ENCODE results near the gene ASIC2. TPM values are rescaled to one million over a fixed set of nuclear protein-coding genes. Genes with fewer than 3 reads are reported as not detected.

The ASIC2 gene
- total and polyA plus RNA-seq, 2 experiments from 2014 or later: not detected

DNA sequence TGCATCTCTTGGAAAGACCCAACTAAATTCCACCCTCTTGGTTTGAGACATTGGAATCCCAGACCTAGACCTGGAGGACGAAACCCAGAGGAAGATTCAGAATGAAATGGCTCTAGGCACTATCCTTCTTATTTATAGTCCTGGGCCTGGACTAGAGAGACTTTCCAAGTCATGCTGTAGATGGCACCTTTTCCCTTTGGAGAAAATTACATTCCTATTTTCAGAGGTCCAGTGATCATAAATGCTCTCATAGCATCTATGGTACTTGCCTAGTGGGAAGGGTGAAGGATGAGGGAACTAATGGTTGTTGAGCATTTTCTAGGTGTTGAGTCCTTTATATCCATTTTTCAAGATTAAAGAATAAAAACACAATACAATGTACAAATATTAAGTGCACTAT lies 264.3 kb downstream of the ASIC2 start:
- TF ChIP-seq, protein P1, sequence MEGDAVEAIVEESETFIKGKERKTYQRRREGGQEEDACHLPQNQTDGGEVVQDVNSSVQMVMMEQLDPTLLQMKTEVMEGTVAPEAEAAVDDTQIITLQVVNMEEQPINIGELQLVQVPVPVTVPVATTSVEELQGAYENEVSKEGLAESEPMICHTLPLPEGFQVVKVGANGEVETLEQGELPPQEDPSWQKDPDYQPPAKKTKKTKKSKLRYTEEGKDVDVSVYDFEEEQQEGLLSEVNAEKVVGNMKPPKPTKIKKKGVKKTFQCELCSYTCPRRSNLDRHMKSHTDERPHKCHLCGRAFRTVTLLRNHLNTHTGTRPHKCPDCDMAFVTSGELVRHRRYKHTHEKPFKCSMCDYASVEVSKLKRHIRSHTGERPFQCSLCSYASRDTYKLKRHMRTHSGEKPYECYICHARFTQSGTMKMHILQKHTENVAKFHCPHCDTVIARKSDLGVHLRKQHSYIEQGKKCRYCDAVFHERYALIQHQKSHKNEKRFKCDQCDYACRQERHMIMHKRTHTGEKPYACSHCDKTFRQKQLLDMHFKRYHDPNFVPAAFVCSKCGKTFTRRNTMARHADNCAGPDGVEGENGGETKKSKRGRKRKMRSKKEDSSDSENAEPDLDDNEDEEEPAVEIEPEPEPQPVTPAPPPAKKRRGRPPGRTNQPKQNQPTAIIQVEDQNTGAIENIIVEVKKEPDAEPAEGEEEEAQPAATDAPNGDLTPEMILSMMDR (IDR thresholded peaks at IDR 0.05; ENCODE audit: low read depth, low read length): no peak
- Histone ChIP-seq H3K27me3 (peaks cover 8% of the 10 kb centered on the region), H3K27ac (no peak overlapping the region), H3K36me3 (no peaks in the 10 kb centered on the region), H3K9me3 (ENCODE audit: low read depth) (no peaks in the 10 kb centered on the region), H3K4me3 (no peak overlapping the region), H3K4me1 (ENCODE audit: low read depth) (no peaks in the 10 kb centered on the region)
- no peak for DNase-seq (ENCODE audit: low read depth in 1 of 2, low spot score in 1 of 2)

DNA sequence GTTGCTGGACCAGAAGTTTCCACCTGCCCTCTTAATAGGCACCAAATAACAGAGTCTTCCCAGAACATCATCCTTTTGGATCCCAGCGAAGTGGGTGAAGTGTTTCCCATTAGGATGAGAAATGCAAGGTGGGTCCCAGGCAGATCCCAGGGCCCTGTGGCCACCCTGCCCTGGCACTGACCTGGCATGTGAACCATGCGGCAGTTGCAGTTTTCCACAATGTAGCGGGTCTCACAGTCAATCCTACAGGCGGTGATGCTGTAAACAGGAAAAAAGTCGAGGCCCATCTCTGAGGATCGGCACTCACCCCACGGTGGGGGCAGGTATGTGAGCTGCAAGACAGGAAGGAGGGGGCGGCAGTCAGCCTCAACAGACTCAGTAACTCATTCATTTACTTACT lies 265.0 kb downstream of the ASIC2 start:
- Histone ChIP-seq H3K27me3 (peaks cover 8% of the 10 kb centered on the region), H3K36me3 (no peaks in the 10 kb centered on the region), H3K9me3 (ENCODE audit: low read depth) (no peaks in the 10 kb centered on the region), H3K4me1 (ENCODE audit: low read depth) (no peaks in the 10 kb centered on the region), H3K4me3 (no peak overlapping the region), H3K27ac (no peak overlapping the region)
- TF ChIP-seq, protein P1 (IDR thresholded peaks at IDR 0.05; ENCODE audit: low read depth, low read length): no peak
- DNase-seq (ENCODE audit: low read depth in 1 of 2, low spot score in 1 of 2): no peak

DNA sequence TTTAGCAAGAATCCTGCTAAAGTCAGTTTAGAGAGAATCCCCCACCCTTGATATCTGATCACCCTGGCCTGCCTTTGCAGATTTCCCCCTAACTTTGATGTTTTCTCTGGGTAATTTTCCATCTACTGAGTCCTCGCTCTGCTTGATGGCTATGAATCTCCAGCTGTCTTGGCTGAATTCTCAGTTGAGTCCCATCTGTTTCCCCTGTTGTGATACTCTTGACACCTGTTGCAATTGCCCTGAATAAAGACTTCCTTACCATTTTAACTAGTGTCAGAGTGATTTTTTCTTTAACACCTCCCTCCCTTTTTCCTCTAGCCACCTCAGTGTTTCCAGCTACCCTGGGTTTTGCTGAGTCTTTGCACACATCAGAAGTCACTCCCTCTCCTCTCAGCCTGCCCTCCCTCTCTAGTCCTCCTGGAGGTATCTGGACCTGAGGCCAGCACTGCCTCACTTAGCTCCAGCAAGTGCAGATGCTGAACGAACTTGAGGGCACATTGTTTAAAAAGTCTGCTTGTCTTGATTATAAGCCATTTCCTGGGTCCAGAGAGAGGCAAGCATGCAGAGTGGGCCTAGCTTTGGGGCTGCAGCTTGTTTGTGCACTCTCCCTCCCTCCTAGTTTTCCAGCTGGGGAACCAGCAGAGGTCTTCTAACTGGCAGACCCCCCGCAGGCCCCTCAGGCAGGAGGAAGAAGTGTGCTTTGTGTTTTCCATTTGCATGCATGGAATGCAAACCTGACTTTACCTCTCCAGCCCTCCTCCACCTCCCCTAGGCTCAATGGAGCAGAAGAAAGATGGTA lies 268.2 kb downstream of the ASIC2 start:
- DNase-seq (ENCODE audit: low read depth in 1 of 2, low spot score in 1 of 2): no peak
- TF ChIP-seq, protein P1 (IDR thresholded peaks at IDR 0.05; ENCODE audit: low read depth, low read length): no peak
- Histone ChIP-seq H3K4me1 (ENCODE audit: low read depth) (no peaks in the 10 kb centered on the region), H3K4me3 (no peak overlapping the region), H3K36me3 (no peaks in the 10 kb centered on the region), H3K27me3 (no peaks in the 10 kb centered on the region), H3K27ac (no peak overlapping the region), H3K9me3 (ENCODE audit: low read depth) (no peaks in the 10 kb centered on the region)

DNA sequence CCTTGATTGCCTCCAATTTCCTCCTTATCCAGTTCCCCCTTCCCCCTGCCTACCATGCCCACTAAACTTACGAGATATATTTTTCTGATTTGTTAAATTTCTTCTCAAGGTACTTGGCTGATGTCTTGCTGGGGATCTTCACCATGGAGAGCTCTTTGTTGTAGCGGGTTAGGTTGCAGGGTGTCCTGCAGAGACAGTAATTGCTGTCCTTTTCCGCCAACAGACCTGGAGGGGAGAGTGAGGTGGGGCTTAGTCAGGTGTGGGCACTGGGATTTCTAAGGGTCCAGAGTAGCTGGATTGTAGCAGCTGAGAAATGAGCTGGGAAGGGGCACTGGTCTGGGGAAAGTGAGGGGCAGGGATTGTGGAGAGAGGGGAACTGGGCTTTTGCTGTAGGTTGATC lies 269.3 kb downstream of the ASIC2 start:
- no peak overlapping the region for H3K4me3 ChIP-seq
- H3K36me3 ChIP-seq: no peaks in the 10 kb centered on the region
- H3K27ac ChIP-seq: no peak overlapping the region
- TF ChIP-seq, protein P1 (IDR thresholded peaks at IDR 0.05; ENCODE audit: low read depth, low read length): no peak
- no peaks in the 10 kb centered on the region for H3K4me1 ChIP-seq (ENCODE audit: low read depth)
- no peaks in the 10 kb centered on the region for H3K27me3 ChIP-seq
- DNase-seq (ENCODE audit: low read depth in 1 of 2, low spot score in 1 of 2): no peak
- no peaks in the 10 kb centered on the region for H3K9me3 ChIP-seq (ENCODE audit: low read depth)

DNA sequence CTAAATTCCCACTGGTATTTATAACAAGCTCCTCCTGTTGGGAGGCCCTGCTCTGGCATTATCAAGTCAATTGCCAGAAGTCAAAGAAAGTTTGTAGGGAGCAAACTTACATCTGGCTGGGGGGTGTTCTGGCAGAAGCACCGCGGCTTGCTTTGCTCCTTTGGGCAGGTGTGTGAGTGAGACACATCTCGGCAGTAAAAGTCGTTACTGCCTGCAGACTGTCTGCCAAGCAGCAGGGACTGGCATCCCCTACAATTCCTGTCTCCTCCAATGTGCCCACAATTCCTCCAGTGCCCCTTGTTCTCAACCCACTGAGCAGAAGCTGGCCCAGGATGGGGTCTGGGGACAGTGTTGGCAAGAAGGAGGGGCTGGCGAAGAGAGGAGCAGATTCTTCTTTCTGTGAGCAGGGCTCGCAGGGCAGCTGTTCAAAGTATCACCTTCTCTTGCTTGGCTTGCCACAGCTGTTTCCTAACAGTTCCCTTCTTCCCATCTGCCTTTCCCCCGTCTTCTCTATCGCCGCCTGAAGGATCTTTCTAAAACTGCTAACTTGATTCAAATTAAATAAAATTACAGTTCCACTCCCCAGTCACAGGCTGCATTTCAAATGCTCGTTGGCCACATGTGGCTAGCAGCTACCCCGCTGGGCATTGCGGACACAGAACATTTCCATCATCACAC lies 271.2 kb downstream of the ASIC2 start:
- Histone ChIP-seq H3K36me3 (no peaks in the 10 kb centered on the region), H3K27ac (no peak overlapping the region), H3K4me1 (ENCODE audit: low read depth) (no peaks in the 10 kb centered on the region), H3K4me3 (no peak overlapping the region), H3K27me3 (no peaks in the 10 kb centered on the region), H3K9me3 (ENCODE audit: low read depth) (no peaks in the 10 kb centered on the region)
- TF ChIP-seq, protein P1 (IDR thresholded peaks at IDR 0.05; ENCODE audit: low read depth, low read length): peak; percentile 32
- peak; percentile 4 to 21 for DNase-seq (ENCODE audit: low read depth in 1 of 2, low spot score in 1 of 2)

Data from cardiac muscle cell (in vitro differentiated cells and primary cell).